ENCODE data around the gene UNC5A.

Gene UNC5A

DNA sequence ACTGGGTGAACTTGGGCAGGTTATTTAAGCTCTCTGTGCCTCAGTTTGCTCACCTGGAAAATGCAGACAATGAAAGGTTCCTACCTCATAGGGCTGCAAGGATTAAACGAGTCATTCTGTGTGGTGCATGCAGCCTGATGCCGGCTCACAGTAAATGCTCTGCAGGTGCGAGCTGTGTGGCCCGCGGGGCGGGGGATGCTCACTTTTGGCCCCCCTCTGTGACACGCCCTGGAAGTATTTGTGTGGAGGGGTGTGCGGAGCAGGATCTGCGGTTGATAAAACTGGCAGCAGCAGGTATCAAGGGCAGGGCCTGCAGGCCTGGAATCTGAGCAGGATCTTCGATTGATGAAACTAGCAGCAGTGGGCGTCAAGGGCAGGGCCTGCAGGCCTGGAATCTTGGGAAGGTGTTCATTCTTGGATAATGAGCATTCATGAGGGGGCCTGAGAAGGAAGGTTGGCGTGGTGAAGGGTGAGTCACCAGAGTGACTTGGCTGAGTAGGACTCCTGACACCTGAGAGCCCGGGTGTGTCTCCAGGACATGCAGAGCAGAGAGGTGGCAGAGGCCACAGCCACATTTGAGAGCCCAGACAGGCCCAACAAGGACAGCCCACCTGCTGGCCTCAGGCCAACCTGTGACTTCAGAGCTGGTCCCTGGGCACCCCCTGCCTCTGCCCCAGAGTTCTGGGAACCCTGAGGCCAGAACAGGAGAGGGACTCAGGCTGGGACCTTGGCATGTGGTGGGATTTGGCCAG, 11.9 kb downstream of the UNC5A start:
- no peak for DNase-seq

DNA sequence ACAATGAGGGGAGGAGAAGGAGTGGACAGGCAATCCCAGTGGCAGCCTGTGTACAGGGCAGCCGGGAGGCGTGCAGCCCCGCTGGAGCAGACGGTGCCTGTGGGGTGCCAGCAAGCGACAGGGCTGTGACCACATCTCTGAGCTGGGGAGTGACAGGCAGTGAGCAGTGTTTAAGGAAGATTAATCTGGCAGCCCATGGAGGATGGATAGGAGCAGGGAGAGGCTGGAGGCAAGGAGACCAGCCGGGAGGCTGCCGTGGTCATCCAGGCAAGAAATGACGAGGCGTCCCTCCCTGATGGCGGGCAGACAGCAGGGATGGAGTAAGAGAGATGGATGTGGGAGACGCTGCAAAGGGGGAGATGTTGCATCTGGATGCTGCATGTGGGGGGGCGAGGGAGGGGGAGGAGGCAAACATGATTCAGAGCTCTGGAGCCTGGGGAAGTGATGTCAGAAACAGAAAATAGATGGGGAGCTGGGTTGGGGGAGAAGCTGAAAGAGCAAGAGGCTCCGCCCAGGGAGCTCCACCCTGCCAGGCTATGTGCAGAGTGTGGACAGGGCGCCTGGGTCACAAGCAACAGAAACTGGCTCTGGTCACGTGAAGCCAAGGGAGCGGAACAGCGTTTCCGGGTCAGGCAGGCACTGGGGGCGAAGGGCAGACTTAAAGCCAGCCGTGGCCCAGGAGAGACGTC, 12.6 kb downstream of the UNC5A start:
- DNase-seq: no peak

DNA sequence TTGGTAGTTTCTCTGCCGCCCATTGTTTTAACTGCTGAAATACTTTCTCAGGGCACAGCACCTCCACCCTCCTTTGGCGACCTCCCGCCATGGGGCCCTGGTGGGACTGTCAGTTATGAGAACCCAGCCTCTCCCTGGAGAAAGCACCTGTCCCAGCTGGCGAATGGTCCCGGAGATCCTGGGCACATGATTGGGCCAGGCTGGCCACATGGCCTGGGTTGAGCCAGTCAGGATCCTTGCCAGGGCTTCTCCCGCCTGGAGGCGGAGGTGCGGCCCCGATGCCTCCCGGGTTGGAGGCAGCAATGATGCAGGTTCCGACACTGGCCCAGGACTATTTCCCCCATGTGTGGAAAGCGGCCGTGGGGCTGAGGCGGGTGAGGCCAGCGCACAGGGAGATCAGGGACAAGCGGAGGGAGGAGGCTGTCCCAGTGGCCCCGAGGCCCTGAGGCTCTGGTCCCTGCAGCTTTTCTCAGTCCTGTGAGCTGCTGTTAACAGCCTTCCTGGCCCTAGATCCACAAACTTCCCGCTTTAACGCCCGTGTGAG, 13.6 kb downstream of the UNC5A start:
- no peak for DNase-seq

DNA sequence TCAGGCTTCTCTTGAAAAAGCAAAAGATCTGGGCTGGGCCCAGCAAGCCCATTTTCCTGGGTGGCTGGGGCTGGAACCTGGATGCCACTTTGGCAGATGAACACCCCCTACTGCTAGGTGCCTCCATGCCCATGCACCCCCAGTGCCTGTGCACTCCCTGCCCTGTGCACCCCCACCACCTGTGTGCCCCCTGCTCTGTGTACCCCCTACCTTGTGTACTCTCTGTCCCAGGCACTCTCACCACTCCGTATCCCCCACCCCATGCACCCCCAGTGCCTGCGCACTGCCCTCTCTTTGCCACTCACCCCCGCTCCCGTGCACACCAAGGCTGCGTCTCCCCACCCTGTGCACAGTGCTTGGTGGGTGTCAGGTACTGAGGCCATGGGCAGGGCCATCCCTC, 14.2 kb downstream of the UNC5A start:
- no peak for DNase-seq

DNA sequence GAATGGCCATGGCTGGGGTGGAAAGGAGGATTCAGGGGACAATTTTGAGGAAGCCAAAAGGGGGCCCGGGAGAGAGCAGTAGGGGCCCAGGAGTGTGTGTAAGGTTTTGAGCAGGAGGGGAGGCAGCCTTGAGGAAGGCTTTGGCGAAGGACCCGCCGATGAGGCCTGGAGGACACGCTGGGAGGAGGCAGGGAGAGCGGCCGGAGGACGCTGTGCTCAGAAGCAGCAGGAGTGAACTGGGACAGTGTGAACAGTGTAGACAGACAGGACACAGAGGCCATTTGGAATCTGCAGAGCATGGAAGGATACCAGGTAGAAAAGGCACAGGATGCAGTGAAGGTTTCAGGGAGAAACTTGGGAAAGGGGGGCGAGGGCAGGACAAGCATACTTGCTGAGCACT, 14.9 kb downstream of the UNC5A start:
- no peak for DNase-seq

DNA sequence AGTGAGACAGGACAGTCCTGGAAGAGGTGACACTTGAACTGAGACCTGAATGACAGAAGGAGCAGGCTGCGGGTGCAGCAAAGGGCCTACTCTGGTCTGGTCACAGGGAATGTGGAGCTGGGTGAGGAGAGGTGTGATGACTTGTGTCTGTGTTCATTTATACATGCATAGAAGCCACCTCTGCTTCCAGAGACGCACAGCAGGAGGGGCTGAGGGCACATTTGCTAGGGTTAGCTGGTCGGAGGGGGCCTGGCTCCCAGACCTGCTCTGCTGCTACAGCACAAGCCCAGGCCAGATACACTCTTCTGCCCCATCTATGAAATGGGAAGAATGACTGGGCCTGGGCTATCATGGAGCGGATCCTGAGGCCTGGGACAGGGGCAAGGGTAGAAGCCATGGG, 15.6 kb downstream of the UNC5A start:
- no peak for DNase-seq

DNA sequence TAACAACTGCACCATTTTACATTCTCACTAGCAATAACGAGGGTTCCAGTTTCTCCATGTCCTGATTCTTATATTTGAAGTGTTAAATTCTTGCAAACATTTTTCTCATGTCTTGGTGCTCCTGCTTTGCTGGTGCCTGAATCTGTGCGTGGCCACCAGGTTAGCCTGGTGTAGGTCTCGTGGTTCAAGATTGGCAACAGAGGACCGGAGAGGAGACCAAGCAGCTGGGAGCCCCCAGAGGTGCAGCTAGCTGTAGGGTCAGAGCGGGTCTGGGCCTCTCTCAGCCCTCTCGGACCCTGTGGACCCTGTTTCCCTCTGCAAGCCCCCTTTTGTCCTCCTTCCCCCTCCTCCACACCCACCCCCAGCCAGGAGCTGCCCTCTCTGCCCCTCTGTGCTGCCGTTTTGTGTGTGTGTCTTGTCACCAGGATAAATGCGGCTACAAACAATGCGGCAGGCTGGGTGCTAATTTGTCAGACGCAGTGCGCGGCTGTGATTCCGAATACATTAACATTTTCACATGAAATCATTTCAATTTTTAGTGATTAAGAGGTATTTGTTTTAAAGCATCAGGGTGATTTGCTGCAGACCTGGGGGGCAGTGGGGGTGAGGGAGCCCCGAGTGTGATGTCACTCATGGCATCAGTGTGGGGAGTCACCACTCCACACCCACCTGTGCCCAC, 17.5 kb downstream of the UNC5A start:
- DNase-seq: no peak

DNA sequence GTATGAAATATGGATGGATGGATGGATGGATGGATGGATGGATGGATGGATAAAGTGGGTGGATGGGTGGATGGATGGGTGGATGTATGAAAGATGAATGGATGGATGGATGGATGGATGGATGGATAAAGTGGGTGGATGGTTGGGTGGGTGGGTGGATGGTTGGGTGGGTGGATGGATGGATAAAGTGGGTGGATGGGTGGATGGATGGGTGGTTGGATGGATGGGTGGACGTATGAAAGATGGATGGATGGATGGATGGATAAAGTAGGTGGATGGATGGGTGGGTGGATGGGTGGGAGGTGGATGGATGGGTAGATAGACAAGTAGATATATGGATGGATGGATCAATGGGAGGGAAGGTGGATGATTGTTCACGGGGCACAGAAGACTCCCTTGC, 19.0 kb downstream of the UNC5A start:
- DNase-seq: no peak

DNA sequence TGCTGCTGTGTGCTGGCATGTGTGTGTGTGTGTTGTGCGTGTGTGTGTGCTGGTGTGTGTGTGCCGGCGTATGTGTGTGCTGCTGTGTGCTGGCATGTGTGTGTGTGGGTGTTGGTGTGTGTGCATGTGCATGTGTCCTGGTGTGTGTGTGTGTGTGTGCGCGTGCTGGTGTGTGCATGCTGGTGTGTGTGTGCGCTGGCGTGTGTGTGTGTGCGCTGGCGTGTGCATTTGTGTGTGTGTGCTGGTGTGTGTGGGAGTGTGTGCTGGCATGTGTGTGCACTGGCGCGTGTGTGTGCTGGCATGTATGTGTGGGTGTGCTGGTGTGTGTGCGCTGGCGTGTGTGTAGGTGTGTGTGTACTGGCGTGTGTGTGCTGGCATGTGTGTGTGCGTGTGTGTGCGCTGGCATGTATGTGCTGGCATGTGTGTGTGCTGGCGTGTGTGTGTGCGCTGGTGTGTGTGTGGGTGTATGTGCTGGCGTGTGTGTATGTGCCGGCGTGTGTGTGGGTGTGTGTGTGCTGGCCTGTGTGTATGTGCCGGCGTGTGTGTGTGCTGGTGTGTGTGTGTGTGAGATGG, 20.1 kb downstream of the UNC5A start:
- DNase-seq: no peak

DNA sequence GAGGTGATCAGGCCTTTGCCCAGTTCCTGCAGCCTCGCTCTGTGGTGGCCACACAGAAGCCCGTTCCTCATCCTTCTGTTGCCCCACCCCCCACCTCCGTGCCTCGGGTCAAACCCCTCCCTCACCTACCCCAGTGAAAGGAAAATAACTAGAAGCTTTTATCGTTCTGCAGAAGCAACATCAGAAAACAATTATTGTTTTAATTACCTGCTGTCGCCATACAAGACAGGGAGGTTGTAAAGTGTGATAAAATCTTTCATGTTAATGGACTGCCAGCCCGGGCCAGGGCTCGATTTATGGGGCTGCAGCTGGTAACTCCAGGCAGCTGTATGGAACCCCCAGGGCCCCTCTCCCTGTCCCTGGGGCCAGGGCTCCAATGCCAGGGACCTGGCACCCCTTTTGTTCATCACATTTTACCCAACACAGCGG, 20.6 kb downstream of the UNC5A start:
- no peak for DNase-seq

DNA sequence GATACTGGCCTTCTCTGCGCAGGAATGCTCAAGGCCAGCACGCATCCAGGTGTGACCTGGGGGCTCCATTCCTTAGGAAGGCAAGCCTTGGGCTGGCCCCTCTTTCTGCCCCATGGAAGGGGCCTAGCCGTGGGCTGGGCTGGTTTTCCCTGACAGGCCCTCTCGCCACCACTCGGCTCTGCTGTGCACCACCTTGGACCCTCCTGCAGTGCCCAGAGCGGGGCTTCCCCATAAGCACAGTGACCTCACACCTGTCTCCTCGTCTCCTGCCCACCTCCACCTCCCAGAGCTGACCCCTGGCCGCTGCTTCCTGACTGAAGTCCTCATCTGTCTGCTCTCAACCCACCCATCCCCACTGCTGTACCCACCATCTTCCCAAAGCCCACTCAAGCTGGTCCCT, 21.1 kb downstream of the UNC5A start:
- DNase-seq: no peak

DNA sequence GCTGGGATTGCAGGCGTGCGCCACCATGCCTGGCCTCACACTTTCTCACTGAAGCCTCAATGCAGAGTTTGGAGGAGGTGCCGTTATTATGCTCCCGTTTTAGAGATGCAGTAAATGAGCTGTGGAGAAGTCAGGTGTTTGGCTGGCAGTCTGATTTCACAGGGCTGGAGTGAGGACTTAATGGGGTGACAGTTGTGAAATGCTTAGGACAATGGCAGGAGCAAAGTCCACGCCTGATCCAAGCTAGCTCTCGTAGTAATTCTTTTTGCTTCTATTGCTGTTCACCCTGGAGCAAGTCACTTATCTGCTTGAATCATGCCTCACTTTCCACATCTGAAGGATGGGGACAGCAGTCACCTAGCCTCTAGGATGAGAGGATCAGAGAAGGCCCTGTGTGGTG, 21.8 kb downstream of the UNC5A start:
- DNase-seq: no peak

DNA sequence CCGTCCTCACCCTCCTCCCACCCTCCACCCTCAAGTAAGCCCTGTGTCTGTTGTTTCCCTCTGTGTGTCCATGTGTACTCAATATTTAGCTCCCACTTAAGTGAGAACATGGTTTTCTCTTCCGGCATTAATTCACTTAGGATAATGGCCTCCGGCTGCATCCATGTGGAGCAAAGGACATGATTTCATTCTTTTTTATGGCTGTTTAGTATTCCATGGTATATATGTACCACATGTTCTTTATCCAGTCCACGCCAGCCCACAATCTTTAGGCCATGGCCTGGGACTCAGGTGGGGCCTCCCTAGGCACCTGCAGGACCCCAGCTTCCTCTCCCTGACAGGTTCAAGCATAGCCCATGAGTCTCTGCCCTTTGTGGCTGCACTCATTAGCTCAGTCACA, 22.9 kb downstream of the UNC5A start:
- DNase-seq: no peak

DNA sequence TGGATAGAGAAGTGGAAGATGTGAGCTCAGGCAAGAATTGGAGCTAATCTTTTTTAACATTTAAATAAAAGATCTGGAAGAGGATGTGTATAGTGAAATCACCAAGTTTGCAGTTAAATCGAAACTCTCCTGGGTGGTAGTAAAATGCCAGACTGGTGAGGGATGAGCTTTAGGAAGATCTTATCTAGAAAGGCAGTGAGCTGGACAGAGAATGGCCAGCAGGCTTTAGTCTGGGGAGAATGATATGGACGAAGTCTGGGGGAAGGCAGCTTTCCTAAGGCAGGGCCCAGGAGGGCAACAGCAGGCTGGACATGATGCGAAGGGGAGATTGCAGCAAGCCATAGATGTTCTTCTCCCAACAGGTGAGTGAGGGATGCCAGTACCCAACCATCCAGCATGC, 25.6 kb downstream of the UNC5A start:
- no peak for DNase-seq

DNA sequence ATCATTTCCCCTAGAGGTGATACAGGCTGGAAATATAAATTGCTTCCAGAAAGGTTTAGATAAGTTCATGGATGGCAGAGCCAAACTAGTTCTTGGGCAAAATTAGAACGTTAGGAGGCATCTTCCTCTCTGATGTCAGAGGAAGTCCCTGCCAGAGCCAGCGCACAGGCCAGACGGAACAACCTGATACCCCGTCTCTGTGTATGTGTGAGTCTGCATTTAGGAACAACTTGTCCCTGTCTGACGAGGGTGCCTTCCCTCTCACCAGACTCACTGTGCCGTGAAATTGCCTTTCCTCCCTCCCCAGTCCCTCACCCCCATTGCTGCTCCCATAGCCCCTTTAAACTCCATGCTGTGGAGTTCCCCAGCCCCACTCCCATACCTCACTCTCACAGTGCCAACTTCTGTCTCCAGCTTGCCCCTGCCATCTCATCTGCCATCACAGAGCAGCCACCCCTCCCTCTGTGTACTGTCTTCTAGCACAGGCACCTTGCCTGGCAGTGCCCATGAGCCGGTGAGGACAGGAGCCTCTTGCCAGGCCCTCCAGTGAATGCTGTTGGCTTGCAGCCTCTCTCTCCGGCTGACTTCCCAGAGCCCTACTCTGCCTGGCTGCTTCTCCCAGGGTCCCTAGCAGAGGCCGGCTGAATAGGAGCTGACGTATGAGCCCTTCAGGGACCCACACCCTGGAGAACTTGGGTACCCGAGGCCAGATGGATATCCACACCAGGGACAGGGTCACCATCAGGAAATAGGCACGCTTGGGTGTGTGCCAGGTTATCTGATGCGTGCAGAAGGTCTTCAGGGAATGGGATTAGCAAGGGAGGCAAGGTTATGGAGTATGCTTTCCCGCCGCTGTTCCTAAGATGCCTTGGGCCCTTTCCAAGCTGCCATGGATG, 26.7 kb downstream of the UNC5A start:
- DNase-seq: no peak

DNA sequence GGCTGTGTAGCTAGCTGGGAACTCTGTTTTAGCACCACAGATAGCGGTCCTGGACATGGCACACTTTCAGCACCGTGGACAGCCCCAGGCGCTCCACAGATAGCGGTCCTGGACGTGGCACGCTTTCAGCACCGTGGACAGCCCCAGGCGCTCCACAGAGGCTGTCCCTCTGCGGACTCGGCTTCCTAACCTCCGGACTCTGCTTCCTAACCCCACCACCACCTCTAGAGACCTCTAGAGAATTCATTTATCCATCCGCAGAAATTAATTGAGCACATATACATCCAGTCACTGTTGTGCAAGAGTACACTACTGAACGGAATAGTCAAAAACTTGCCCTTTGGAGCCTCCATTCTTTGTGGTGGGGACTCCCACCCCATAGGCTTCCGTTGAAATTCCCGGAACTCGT, 27.4 kb downstream of the UNC5A start:
- DNase-seq: peak; percentile 65

DNA sequence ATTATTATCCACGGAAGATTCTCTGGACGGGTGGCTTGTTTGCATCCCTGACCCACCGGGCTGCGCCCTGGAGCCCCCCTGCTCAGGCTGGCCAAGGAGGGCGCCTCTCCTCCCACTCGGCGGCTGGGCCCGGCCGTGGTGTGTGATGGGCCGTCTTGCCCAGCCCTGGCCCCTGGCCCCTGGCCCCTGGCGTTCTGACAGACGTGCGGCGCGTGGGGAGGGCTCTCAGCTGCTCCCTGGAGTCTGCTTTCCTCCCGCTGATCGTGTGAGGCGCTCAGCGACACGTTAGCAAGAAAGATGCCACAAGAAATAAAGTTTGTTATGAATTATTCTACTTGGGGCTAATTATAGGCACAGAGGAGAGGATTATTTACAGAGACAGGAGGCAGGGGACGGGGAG, 33.3 kb downstream of the UNC5A start:
- DNase-seq: no peak

DNA sequence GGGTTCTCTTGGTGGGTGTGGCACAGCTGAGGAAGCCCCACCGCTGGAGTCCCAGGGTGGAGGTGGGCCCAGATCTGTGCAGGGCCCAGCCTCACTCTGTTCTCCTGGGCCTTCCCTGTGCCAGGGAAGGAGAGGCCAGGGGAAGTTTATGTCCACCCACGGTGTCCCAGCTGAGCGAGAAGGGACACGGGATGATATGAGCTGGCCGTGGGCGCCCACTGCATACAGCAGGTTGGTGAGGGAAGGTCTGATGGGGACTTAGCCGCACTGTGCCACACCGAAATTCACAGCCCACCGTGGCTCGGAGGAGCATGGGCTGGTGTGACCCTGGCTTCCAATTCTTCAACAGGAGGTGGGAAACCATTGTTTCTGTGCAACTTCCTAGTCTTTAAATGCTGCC, 33.9 kb downstream of the UNC5A start:
- no peak for DNase-seq

DNA sequence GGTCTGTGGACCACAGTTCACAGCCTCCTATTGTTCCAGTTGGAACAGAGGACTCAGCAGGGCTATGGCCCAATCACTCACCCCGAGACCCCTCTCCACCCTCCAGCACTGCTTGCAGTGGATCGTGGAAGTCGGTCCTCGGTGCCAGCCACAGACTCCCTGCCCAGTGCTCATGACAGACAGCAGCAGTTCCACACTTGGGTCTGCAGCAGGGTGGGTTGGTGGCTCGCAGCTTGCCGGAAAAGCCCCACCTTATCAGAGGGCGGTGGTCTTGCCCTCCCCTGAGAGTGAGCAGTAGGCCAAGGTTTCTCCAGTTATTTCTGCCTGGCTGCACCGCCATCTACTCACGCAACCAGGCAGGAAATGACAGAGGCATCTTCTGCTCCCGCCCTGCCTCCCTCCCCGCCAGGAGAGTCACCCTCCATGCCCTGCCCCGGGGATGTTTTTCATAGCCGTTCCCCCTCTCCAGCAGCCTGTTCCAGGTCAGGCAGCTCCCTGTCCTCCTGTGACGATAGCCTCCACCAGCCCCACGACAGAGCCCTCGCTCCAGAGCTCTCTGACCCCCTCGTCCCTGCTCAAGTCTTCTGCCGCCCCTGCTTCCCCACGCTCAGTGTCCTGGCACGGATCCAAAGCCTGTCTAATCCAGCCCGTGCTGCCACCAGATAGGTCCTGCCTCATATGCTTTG, 34.5 kb downstream of the UNC5A start:
- DNase-seq: no peak

DNA sequence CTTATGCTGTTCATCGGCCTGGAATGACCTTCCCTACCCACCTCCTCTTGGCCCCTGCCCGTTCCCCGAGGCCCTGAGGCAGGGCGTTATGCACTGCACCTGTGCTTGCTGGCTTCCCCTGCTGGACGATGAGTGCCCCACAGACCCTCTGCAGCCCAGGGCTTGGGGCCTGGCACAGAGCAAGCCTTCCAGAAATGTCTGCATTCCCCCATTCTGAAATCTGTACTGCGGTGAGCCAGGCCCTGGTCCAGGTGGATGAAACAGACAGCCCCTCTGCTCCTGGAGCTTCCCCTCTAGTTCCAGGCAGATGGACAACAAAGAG, 35.0 kb downstream of the UNC5A start:
- DNase-seq: no peak

DNA sequence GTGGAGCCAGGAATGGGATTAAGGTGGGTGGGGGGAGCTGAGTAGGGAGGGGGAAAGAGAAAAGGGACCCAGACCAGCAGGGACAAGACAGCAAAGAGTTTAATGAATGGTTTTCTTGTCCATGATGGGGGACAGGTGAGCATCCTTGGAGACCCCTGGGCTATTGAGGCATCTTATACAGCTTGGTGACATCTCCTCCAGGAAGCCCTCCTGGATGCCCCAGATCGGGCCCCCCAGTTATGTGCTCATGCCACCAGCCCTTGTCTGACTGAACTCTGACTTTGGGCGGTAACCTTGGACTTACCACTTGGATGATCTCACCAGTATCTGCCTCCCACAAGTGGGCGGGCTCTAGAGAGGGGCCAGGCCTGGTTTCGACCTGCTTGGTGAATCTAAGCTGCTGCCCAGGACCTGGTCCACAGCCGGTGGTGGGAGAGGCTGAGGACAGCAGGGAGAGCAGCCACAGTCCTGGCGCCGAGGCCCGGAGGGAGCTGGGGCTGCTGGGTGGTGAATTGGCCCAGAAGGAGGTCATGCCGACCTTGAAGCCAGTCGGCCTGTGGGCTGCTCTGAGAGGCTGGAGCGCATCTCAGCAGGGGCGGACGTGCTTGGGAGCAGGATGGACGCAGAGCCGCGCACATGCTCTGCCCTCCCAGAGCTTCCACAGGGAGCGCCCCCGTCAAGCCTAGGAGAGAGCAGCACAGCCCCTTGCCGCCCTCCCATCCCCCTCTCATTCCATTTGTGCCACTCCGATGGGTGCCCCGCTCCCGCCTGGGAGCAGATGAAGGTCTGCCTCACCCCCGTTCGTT, 36.2 kb downstream of the UNC5A start:
- no peak for DNase-seq

Measured in CD4-positive, alpha-beta T cell treated with Interferon gamma for 1 hour (primary cell).